NCI-H748 (cell line): ENCODE results near the gene CGB1.

ENCODE experiments used
- DNase-seq: peaks from one replicate; lab custom pipeline; 2025; ENCODE audit not compliant: unreplicated experiment; lab: John Stamatoyannopoulos, UW

Gene CGB1

DNA sequence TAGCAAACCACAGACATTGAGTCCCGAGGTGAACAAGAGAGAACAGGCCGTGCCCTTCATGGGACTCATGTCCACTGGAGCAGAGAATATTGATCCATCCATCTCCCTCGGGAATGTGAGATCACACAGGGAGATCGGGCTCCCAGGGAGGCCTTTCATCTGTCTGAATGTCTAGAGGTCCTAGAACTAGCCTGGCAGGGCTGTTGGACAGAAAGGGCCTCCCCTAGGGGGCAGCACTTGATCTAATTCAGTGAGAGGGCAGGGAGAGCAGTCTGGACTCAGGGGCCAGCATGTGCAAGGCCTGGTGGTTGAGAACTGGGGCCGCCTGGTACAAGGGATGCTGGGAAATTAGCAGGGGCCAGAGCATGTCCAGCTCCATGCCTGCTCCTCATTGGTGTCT, 38.7 kb downstream of the CGB1 start:
- DNase-seq = peak; percentile 69

- peak; percentile 47 for DNase-seq
Observed at GRCh38 chr19:48994035-48994386, 42.7 kb downstream of the CGB1 start.

DNA sequence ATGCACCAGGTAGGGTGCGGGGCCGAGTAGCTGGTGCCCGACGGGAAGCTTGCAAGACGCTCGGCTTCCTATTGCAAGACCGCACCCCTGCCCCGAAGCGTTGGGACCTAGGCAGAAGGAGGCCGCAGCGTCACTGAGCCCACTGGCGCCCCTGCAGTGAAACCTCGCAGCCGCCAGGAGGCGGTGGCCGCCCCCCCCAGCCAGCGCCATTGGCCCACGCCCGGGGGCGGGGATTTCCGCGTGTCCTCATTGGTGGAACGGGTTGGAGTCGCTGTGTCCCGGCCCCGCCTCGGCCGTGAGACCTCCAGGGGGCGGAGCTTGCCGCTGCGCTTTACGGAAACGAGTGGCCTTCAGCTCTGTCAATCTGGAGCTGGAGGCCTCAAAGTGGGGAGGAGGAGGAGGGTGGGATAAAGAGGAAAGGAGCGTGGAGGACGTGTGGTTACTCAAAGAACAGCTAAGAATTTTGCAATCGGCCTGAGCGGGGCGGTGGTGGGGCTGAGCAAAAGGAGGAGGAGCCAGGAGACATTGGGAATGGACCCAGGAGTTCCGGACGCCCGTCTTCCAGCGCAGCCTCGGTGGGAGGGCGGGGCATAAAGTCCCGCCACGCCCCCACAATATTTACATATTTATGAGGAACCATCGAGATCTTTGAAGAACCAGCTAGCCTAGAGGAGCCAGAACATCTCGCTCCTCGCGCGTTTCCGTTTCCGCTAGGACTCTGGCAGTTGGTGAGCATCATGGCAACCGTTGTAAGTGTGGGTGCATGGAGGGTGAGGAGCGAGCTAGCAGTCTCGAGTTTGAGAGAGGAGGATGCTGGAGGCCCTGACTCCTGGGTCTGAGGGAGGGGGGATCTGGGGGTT, 43.3 kb downstream of the CGB1 start, which contains the start of the genes GYS1 and RUVBL2:
Gene GYS1, minus strand, starts transcription at position 135 of the 860 bp plus-strand sequence. CDS start 197 bp downstream, outside the sequence.
Gene RUVBL2, plus strand, starts transcription at position 713 of the 860 bp plus-strand sequence. Its CDS starts 25 bp downstream, at position 738.
- peak; percentile 100 for DNase-seq

- peak; percentile 77 for DNase-seq
Observed at GRCh38 chr19:48992581-48993174, 44.0 kb downstream of the CGB1 start.

DNA sequence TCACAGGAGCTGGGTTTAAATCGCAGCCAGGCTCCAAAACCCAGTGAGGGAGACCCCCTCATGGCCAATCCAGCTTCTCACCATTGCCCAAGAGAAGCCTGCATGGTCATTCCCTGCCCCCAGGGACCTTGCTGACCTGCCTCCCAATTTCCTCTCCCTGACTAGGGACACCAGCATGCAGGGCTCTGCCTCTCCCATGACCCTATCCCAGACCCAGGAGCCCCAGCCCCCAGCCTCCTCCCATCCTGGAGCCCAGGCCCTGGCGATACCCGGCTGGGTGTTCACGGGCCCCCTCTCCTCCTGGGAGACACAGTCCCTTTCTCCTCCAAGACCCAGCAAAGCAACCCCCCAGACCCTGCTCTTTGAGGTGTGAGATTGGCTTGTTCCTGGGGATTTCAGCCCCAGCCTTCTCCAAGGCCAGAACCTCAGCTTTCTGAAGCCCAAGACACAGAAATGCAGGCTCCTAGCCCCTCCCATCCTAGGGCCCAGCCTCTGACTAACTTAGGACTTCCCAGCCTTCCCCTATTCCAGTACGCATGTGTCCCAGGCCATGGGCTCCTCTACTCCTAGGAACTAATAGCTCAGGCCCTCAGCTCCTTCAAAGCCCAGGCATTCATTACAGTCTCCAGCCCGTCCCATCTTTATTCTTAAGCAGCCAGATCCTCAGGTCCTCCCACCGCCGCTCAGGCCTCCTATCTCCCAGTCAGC, 44.7 kb downstream of the CGB1 start:
- DNase-seq = no peak

DNA sequence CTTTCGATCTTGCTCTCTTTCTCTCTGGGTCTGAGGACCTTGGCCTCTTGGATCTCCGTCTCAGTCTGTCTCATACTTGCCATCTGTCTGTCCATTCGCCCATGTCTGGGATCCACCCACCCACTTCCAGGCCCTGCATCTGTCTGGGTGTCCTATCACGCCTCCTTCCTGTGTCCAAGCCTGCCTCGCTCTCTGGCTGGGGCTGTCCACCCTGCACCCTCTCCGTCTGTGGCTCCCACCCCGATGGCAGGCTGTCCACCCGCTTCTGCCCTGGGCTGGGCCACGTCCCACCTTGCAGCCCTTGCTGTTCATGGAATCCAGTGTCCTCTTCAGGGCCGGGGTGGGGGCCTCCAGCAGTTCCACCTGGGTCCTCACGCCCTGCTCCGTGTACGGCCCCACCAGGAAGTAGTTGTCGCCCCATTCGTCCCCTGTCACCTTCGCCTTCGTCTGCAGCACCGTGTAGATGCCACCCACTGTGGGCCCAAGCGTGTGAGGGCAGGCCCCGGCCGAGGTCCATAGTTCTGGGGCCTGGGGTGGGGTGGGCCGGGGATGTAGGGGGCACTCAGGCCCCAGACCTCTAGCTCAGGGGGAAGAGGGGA, 45.6 kb downstream of the CGB1 start:
- DNase-seq = no peak

DNA sequence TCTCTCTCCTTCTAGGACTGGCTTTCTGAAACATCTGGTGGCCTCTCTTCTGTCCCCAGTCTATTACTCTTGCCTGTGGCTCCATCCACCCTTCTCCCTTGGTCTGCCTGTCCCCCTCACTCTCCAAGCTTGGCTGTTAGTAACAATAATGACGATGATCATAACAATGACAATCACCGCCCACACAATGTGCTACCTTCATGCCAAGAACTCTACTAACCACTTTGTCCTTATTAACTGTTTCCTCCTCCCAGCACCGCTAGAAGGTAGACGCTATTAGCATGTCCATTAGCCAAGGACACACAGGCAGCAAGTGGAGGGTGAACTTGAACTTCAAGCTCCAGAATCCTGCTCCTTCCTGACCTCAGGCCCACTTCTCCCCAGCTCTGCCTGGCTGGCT, 46.3 kb downstream of the CGB1 start:
- DNase-seq = no peak

DNA sequence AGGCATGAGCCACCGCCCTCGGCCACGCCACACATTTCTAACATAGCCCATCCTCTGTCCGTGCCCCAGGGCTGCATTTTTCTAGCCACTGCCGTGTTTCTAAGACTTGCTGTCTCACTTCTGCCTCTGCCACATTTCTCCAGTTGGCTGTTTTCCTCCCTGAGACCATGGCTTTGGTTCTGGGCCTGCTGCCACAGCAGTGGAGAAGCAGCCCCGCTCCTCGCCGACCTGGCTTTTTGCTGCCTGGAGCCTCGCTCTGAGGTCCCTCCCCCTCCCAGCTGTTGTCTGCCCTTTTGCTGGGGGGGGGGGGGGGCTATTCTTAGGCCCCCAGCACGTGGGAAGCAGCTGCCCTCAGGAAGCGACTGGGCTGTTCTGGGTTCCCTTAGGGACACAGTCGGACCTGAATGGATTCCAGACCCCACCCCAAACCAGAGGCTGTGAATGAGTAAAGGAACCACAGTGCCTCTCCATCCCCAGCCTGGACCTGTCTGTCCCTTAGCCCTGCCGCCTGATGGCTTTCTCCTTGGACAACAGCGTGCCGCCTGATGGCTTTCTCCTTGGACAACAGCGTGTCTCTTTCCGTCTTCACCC, 46.9 kb downstream of the CGB1 start:
- no peak for DNase-seq

DNA sequence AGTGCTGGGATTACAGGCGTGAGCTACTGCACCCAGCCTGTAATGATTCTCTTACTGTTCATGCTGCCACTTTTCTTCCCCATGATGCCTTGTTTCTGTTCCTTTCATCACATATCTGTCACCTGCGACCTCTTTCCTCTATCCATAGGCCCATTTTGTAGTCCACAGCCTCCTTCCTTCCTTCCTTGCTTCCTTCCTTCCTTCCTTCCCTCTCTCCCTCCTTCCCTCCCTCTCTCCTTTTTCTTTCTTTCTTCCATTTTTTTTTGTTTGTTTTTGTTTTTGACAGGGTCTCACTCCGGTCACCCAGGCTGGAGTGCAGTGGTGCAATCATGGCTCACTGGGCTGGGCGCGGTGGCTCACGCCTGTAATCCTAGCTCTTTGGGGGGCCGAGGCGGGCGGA, 47.8 kb downstream of the CGB1 start:
- DNase-seq = no peak

- no peak for DNase-seq
Observed at GRCh38 chr19:48988286-48988685, 48.4 kb downstream of the CGB1 start.

- DNase-seq = no peak
Observed at GRCh38 chr19:48987323-48987722, 49.4 kb downstream of the CGB1 start.

- DNase-seq = no peak
Observed at GRCh38 chr19:48986211-48986610, 50.5 kb downstream of the CGB1 start.

- no peak for DNase-seq
Observed at GRCh38 chr19:48985711-48986110, 51.0 kb downstream of the CGB1 start.
